Esophagus muscularis mucosa (tissue), 4 donors: ENCODE measurements around the gene ASIP.

Experiments used
- EP300 ChIP-seq: sonication (generic); formaldehyde crosslinking; IDR thresholded peaks from one replicate; pipeline ENCODE4 v1.6.1; 2017; ENCODE audit warnings: antibody characterized with exemption
- POLR2A ChIP-seq: fragments of 450-650 bp; IDR thresholded peaks from one replicate; pipeline ENCODE4 v1.6.1; 2017; ENCODE audit warnings: antibody characterized with exemption, moderate library complexity, mild to moderate bottlenecking, low read depth
- TF ChIP-seq, protein P1 (sequence below), 3 experiments: fragments of 200-600 bp in 2 of 3; fragments of 450-650 bp in 1 of 3; sonication (generic) in 2 of 3; IDR thresholded peaks; one replicate each; pipeline ENCODE4 v1.5.1; 2017 to 2019; ENCODE audit warnings: antibody characterized with exemption in 3 of 3, mild to moderate bottlenecking in 2 of 3, moderate library complexity in 1 of 3

DNA sequence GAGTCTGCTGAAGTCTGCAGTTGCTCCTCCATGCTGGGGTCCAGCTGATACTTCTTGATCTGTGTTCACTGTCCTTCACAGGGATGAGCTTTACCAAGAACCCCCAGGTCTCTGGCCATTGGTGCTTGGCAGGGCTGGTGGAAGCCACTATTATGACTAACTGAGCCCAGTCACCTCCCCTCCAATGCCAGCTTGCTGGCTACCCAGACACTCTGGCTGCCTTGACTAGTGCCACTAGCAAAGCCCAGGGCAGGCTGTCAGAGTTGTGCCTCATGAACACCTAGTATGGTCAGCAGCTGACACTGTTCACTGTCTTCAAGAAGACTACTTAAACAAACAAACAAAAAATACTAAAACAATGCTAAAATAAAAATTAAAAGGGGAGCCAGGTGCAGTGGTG lies 8.8 kb downstream of the ASIP start:
- TF ChIP-seq, protein P1, sequence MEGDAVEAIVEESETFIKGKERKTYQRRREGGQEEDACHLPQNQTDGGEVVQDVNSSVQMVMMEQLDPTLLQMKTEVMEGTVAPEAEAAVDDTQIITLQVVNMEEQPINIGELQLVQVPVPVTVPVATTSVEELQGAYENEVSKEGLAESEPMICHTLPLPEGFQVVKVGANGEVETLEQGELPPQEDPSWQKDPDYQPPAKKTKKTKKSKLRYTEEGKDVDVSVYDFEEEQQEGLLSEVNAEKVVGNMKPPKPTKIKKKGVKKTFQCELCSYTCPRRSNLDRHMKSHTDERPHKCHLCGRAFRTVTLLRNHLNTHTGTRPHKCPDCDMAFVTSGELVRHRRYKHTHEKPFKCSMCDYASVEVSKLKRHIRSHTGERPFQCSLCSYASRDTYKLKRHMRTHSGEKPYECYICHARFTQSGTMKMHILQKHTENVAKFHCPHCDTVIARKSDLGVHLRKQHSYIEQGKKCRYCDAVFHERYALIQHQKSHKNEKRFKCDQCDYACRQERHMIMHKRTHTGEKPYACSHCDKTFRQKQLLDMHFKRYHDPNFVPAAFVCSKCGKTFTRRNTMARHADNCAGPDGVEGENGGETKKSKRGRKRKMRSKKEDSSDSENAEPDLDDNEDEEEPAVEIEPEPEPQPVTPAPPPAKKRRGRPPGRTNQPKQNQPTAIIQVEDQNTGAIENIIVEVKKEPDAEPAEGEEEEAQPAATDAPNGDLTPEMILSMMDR (IDR thresholded peaks at IDR 0.05) = no peak
- no peak for TF ChIP-seq EP300
- no peak for TF ChIP-seq POLR2A
